Measurements from ENCODE around the gene LCLAT1.
"Not testable (repeated sequence)": the region's sequence is repeated elsewhere in the genome, so short reads cannot be mapped to it uniquely, and the experiment has no call there.

LCLAT1 gene

DNA sequence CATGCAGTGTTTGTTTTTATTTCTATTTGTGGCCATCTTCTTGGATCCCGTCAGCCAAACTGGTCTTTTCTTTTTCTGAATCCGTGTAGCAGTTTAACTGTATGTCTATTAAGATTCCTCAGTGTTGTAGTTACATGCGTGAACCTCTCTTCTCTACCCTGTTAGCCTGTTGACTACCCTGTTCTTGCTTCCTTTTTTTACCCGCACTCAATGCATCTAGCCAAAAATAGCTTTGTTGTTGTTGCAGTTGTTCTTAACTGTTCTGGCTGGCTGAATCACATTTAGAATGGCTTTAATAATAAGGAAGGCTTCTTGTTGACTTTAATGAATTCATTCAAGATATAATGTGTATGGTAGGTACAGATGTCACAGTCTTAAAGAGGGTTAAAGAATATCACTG is 137.1 kb downstream of the LCLAT1 start:
- Histone ChIP-seq H3K4me1 (ENCODE audit: control insufficient read depth, insufficient read depth, low read length) (no peaks in the 10 kb centered on the region; the same call in 1 of the 2 replicates), H3K27me3 (ENCODE audit: control insufficient read depth, insufficient read depth, low read length) (no peaks in the 10 kb centered on the region; the same call in 1 of the 2 replicates), H3K27ac (ENCODE audit: low read length) (no peak overlapping the region), H3K4me3 (ENCODE audit: low read length) (no peak overlapping the region), H3K9me3 (ENCODE audit: control insufficient read depth, insufficient read depth, low read length) (no peaks in the 10 kb centered on the region), H3K36me3 (ENCODE audit: control insufficient read depth, insufficient read depth, low read length) (no peaks in the 10 kb centered on the region)
- no CpG with 5 or more reads among the region's 4 CpGs for WGBS (ENCODE audit: insufficient coverage, insufficient read length)
- no peak for DNase-seq (ENCODE audit: low read depth, low spot score)

DNA sequence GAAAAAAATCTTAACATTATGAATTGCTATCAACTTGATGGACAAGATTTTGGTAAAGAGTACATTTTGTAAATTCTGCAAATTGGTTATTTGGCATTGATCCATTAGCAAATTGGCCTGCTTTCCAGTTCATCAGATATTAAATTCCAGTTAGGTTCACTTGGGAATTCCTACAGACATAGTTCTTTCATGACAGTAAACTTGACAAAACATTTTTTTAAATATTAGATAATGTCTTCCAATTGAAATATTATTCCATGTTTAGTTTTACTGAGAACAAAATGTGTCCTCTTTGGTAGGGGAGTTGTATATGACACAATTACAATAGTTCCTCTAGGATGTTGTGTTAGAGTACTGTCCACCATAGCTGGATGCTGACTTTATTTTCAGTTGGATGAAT is 141.9 kb downstream of the LCLAT1 start:
- no peak for DNase-seq (ENCODE audit: low read depth, low spot score)
- Histone ChIP-seq H3K27me3 (ENCODE audit: control insufficient read depth, insufficient read depth, low read length) (no peaks in the 10 kb centered on the region), H3K27ac (ENCODE audit: low read length) (no peak overlapping the region), H3K9me3 (ENCODE audit: control insufficient read depth, insufficient read depth, low read length) (no peaks in the 10 kb centered on the region), H3K36me3 (ENCODE audit: control insufficient read depth, insufficient read depth, low read length) (no peaks in the 10 kb centered on the region), H3K4me3 (ENCODE audit: low read length) (no peak overlapping the region), H3K4me1 (ENCODE audit: control insufficient read depth, insufficient read depth, low read length) (no peaks in the 10 kb centered on the region)

DNA sequence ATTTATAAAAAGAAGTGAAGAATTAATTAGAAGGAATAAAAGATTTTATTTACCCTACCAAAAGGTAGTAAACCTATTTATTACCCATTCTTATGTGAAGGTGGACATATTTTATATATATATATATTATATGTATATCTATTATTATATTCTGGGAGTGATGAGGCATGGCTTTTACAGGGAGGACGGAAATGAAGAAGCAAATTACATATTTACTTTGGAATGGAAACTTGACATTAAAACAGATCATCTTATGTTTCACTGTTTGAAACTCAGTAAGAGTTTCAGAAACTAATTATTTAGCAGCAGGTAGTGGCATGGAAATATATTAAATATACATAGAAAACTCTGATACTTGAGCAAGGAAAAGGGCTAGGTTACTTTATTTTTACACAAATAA is 143.4 kb downstream of the LCLAT1 start:
- no peaks in the 10 kb centered on the region for H3K4me1 ChIP-seq (ENCODE audit: control insufficient read depth, insufficient read depth, low read length)
- no peaks in the 10 kb centered on the region for H3K36me3 ChIP-seq (ENCODE audit: control insufficient read depth, insufficient read depth, low read length)
- H3K4me3 ChIP-seq (ENCODE audit: low read length): no peak overlapping the region
- no CpG with 5 or more reads among the region's 1 CpG for WGBS (ENCODE audit: insufficient coverage, insufficient read length)
- no peak overlapping the region for H3K27ac ChIP-seq (ENCODE audit: low read length)
- no peaks in the 10 kb centered on the region for H3K27me3 ChIP-seq (ENCODE audit: control insufficient read depth, insufficient read depth, low read length)
- H3K9me3 ChIP-seq (ENCODE audit: control insufficient read depth, insufficient read depth, low read length): no peaks in the 10 kb centered on the region
- DNase-seq (ENCODE audit: low read depth, low spot score): no peak

DNA sequence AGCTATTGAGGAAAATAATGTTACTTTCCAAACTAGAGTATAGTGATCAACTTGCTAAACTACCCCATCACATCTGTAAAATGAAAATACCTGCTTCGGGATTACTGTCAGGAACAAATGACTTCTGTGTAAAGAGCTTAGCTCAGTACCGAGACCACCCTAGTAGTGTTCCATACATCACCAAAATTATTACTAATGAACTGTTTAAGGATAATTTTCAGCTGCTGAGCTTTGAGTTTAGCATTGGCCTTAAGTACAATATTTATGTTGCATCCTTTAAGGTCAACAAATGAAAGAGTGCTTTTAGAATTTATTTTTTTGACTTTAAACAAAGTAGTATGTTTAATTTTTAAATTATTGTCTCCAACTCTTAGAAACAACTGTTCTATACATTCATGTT is 144.1 kb downstream of the LCLAT1 start:
- Histone ChIP-seq H3K27ac (ENCODE audit: low read length) (no peak overlapping the region), H3K36me3 (ENCODE audit: control insufficient read depth, insufficient read depth, low read length) (no peaks in the 10 kb centered on the region), H3K4me1 (ENCODE audit: control insufficient read depth, insufficient read depth, low read length) (no peaks in the 10 kb centered on the region), H3K4me3 (ENCODE audit: low read length) (no peak overlapping the region), H3K9me3 (ENCODE audit: control insufficient read depth, insufficient read depth, low read length) (no peaks in the 10 kb centered on the region), H3K27me3 (ENCODE audit: control insufficient read depth, insufficient read depth, low read length) (no peaks in the 10 kb centered on the region)
- no CpG with 5 or more reads among the region's 2 CpGs for WGBS (ENCODE audit: insufficient coverage, insufficient read length)
- no peak for DNase-seq (ENCODE audit: low read depth, low spot score)

DNA sequence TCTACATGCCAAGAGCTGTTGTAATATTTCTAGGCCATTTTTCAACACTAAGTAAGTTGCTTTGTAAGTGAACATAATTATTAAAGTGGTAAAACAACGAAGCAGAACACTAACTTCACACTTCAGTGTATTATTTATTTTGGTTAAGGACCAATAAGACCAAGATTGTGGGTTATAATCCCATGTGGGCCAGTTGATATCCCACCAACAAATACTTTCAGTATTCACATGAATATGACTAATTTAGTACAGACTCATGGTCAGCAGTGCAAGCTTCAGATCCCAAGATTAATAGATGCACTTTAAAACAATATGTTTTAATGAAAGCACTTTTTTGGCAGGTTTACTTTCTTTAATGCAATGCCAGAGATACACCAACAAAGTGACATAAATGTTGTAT is 154.3 kb downstream of the LCLAT1 start:
- H3K4me3 ChIP-seq (ENCODE audit: low read length): no peak overlapping the region
- peaks cover 1% of the 10 kb centered on the region; the same call in 1 of the 2 replicates for H3K4me1 ChIP-seq (ENCODE audit: control insufficient read depth, insufficient read depth, low read length)
- WGBS (ENCODE audit: insufficient coverage, insufficient read length): no CpG with 5 or more reads among the region's 1 CpG
- no peak for DNase-seq (ENCODE audit: low read depth, low spot score)
- H3K36me3 ChIP-seq (ENCODE audit: control insufficient read depth, insufficient read depth, low read length): no peaks in the 10 kb centered on the region
- H3K9me3 ChIP-seq (ENCODE audit: control insufficient read depth, insufficient read depth, low read length): no peaks in the 10 kb centered on the region
- H3K27me3 ChIP-seq (ENCODE audit: control insufficient read depth, insufficient read depth, low read length): no peaks in the 10 kb centered on the region
- no peak overlapping the region for H3K27ac ChIP-seq (ENCODE audit: low read length)

DNA sequence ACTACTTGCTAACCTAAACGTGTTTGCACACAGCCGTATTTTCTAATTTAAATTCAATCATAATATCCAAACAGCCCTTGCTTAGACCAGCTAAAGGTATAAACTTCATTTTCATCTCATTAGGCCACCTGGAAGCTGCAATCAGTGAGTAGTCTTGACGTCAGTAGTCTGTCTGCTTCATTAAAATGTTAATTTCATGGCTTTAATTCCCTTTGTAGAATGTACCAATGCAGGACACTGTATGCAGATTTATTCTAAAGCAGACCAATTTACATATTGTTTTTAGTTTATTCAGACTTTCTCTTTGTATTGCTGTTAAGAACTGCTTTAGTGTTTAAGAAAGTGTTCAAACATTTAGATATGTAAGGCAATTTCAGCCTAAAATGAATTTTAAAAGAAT is 158.2 kb downstream of the LCLAT1 start:
- Histone ChIP-seq H3K4me1 (ENCODE audit: control insufficient read depth, insufficient read depth, low read length) (peaks cover 1% of the 10 kb centered on the region; the same call in 1 of the 2 replicates), H3K4me3 (ENCODE audit: low read length) (no peak overlapping the region), H3K27me3 (ENCODE audit: control insufficient read depth, insufficient read depth, low read length) (no peaks in the 10 kb centered on the region), H3K36me3 (ENCODE audit: control insufficient read depth, insufficient read depth, low read length) (no peaks in the 10 kb centered on the region), H3K27ac (ENCODE audit: low read length) (no peak overlapping the region), H3K9me3 (ENCODE audit: control insufficient read depth, insufficient read depth, low read length) (no peaks in the 10 kb centered on the region)
- no CpG with 5 or more reads among the region's 3 CpGs for WGBS (ENCODE audit: insufficient coverage, insufficient read length)
- DNase-seq (ENCODE audit: low read depth, low spot score): no peak

DNA sequence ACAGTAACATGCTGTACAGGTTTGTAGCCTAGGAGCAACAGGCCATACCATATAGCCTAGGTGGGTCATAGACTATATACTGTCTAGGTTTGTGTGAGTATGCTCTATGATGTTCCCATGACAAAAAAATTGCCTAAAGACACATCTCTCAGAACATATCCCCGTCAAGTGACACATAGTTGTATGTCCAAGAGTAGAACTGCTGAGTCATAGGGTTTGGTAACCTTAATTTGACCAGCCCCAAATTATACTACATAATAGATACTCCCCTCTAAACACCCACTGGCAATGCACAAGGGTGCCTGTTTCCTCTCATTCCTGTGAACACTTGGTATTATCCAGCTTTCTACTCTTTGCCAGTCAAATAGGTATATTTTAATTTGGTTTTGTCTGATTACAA is 161.6 kb downstream of the LCLAT1 start:
- WGBS (ENCODE audit: insufficient coverage, insufficient read length): no CpG with 5 or more reads among the region's 1 CpG
- H3K4me1 ChIP-seq (ENCODE audit: control insufficient read depth, insufficient read depth, low read length): peaks cover 4% of the 10 kb centered on the region; the same call in 1 of the 2 replicates
- no peaks in the 10 kb centered on the region for H3K27me3 ChIP-seq (ENCODE audit: control insufficient read depth, insufficient read depth, low read length)
- no peaks in the 10 kb centered on the region for H3K9me3 ChIP-seq (ENCODE audit: control insufficient read depth, insufficient read depth, low read length)
- no peak for DNase-seq (ENCODE audit: low read depth, low spot score)
- H3K36me3 ChIP-seq (ENCODE audit: control insufficient read depth, insufficient read depth, low read length): no peaks in the 10 kb centered on the region
- H3K27ac ChIP-seq (ENCODE audit: low read length): no peak overlapping the region
- H3K4me3 ChIP-seq (ENCODE audit: low read length): no peak overlapping the region

DNA sequence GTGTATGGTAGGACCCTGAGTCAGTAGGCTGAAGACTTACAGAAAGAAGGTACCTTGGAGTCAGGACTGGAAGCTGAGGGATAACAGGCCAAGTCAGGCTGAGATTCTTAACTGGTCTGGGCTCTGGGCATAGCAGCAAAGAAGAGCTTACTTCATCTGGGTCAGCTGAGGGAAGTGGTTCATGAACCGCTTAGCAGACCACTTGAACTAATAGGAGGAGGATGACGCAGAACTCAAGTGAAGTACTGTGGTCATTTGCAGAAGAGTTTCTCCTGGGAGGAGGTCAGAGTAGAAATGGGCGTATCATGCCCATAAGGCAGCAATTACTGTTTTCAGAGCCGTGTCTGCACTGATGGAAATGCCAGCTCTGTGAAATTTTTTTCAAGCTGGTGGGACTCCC is 164.5 kb downstream of the LCLAT1 start:
- DNase-seq (ENCODE audit: low read depth, low spot score): no peak
- Histone ChIP-seq H3K9me3 (ENCODE audit: control insufficient read depth, insufficient read depth, low read length) (no peaks in the 10 kb centered on the region), H3K4me1 (ENCODE audit: control insufficient read depth, insufficient read depth, low read length) (peaks cover 8% of the 10 kb centered on the region; the same call in 1 of the 2 replicates), H3K27me3 (ENCODE audit: control insufficient read depth, insufficient read depth, low read length) (no peaks in the 10 kb centered on the region), H3K27ac (ENCODE audit: low read length) (no peak overlapping the region), H3K4me3 (ENCODE audit: low read length) (no peak overlapping the region), H3K36me3 (ENCODE audit: control insufficient read depth, insufficient read depth, low read length) (no peaks in the 10 kb centered on the region)
- no CpG with 5 or more reads among the region's 4 CpGs for WGBS (ENCODE audit: insufficient coverage, insufficient read length)

DNA sequence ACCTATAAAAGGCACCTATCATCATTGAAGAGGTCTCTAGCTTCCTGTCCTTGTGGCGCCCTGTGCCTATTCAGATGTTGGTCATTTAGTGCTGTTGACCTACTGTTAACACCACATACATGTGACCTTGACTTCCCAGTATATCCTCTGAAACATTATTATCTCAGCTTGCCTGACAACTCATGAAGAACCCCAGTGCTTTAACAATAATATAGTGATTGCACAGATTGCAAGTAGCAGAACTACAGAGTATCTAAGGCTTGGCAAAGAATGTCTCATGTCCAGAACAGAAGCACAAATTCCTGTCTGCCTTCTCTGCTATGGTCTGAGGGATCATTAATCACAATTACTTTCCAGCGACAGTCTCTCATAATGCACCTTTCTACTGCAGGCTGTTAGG is 165.3 kb downstream of the LCLAT1 start:
- no peaks in the 10 kb centered on the region for H3K36me3 ChIP-seq (ENCODE audit: control insufficient read depth, insufficient read depth, low read length)
- peaks cover 8% of the 10 kb centered on the region; the same call in 1 of the 2 replicates for H3K4me1 ChIP-seq (ENCODE audit: control insufficient read depth, insufficient read depth, low read length)
- H3K27ac ChIP-seq (ENCODE audit: low read length): no peak overlapping the region
- no peaks in the 10 kb centered on the region for H3K9me3 ChIP-seq (ENCODE audit: control insufficient read depth, insufficient read depth, low read length)
- no peak for DNase-seq (ENCODE audit: low read depth, low spot score)
- H3K27me3 ChIP-seq (ENCODE audit: control insufficient read depth, insufficient read depth, low read length): no peaks in the 10 kb centered on the region
- no peak overlapping the region for H3K4me3 ChIP-seq (ENCODE audit: low read length)
- WGBS (ENCODE audit: insufficient coverage, insufficient read length): no CpG with 5 or more reads among the region's 2 CpGs

DNA sequence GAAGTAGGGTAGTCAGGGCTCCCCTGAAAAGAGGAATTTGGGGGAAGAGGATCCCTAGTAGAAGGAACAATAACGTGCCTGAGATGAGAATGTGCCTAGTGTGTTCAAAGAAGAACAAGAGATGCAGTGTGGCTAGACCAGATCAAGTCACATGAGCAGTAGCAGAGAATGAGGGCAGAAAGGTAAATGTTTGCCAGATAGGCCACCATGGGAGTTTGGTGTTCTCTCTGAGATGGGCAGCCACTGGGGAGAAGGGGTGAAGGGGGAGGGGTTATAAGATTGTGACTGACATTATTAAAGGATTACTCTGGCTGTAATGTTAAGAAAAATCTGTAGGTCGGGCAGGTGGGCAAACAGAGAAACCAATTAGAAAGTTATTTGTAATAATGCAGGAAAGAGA is 166.0 kb downstream of the LCLAT1 start:
- Histone ChIP-seq H3K36me3 (ENCODE audit: control insufficient read depth, insufficient read depth, low read length) (no peaks in the 10 kb centered on the region), H3K4me1 (ENCODE audit: control insufficient read depth, insufficient read depth, low read length) (peaks cover 8% of the 10 kb centered on the region; the same call in 1 of the 2 replicates), H3K27ac (ENCODE audit: low read length) (no peak overlapping the region), H3K27me3 (ENCODE audit: control insufficient read depth, insufficient read depth, low read length) (no peaks in the 10 kb centered on the region), H3K4me3 (ENCODE audit: low read length) (no peak overlapping the region), H3K9me3 (ENCODE audit: control insufficient read depth, insufficient read depth, low read length) (no peaks in the 10 kb centered on the region)
- DNase-seq (ENCODE audit: low read depth, low spot score): no peak
- no CpG with 5 or more reads among the region's 2 CpGs for WGBS (ENCODE audit: insufficient coverage, insufficient read length)

DNA sequence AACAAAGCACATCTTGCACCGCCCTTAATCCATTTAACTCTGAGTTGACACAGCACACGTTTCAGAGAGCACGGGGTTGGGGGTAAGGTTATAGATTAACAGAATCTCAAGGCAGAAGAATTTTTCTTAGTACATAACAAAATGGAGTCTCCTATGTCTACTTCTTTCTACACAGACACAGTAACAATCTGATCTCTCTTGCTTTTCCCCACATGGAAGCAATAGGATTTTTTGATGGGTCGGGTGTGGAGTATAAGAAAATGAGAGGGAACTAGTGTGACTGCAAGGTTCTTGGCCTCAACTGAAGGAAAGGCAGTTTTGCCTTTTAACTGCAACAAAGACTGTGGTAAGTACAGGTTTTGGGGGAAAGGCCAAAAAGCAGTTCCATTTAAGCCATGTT is 167.2 kb downstream of the LCLAT1 start:
- H3K4me1 ChIP-seq (ENCODE audit: control insufficient read depth, insufficient read depth, low read length); DNase-seq (ENCODE audit: low read depth, low spot score); H3K36me3 ChIP-seq (ENCODE audit: control insufficient read depth, insufficient read depth, low read length); H3K9me3 ChIP-seq (ENCODE audit: control insufficient read depth, insufficient read depth, low read length); H3K4me3 ChIP-seq (ENCODE audit: low read length); H3K27ac ChIP-seq (ENCODE audit: low read length); H3K27me3 ChIP-seq (ENCODE audit: control insufficient read depth, insufficient read depth, low read length): not testable (repeated sequence)
- no CpG with 5 or more reads among the region's 4 CpGs for WGBS (ENCODE audit: insufficient coverage, insufficient read length)

Measured in iPS DF 6.9 (cell line).